Neural cell (in vitro differentiated cells): ENCODE results near the gene NOS1AP. TPM values are rescaled to one million over a fixed set of nuclear protein-coding genes. Genes with fewer than 3 reads are reported as not detected.

Source experiments
- H2AFZ ChIP-seq: fragments of 200-600, 300-800 bp; sonication (generic), shearing (Covaris generic); 2 replicates; pipeline ENCODE4 v1.6.0; 2014; ENCODE audit warnings: low read depth, mild to moderate bottlenecking, antibody characterized with exemption, low read length, moderate library complexity
- H3F3A ChIP-seq: fragments of 200-600 bp; shearing (Covaris generic); 2 replicates; pipeline ENCODE4 v1.6.1; 2016; ENCODE audit warnings: mild to moderate bottlenecking, moderate library complexity, mixed read lengths, antibody characterized with exemption, low read length; ENCODE audit not compliant: insufficient read depth, poor library complexity, severe bottlenecking
- H3K27ac ChIP-seq: fragments of 200-600, 300-800 bp; sonication (generic), shearing (Covaris generic); 2 replicates; pipeline ENCODE4 v1.5.1; 2014; ENCODE audit warnings: mild to moderate bottlenecking, low read length, moderate library complexity
- H3K27me3 ChIP-seq: fragments of 300-800, 200-600 bp; sonication (generic), shearing (Covaris generic); 2 replicates; pipeline ENCODE4 v1.6.0; 2014; ENCODE audit warnings: mild to moderate bottlenecking, low read depth, low read length, moderate library complexity; ENCODE audit not compliant: insufficient read depth
- H3K36me3 ChIP-seq: fragments of 300-800, 200-600 bp; sonication (generic), shearing (Covaris generic); 2 replicates; pipeline ENCODE4 v1.5.1; 2014; ENCODE audit warnings: mild to moderate bottlenecking, antibody characterized with exemption, low read length, moderate library complexity; ENCODE audit not compliant: insufficient read depth
- H3K4me2 ChIP-seq: fragments of 300-800, 200-600 bp; sonication (generic), shearing (Covaris generic); 2 replicates; pipeline ENCODE4 v1.6.0; 2014; ENCODE audit warnings: mild to moderate bottlenecking, low read length
- H3K4me3 ChIP-seq: fragments of 300-800, 200-600 bp; sonication (generic), shearing (Covaris generic); 2 replicates; pipeline ENCODE4 v1.5.1; 2014; ENCODE audit warnings: mild to moderate bottlenecking, low read length, moderate library complexity
- H3K79me2 ChIP-seq: fragments of 200-600 bp; shearing (Covaris generic); replicated peaks from 2 replicates; pipeline ENCODE4 v1.6.0; 2014; ENCODE audit warnings: mild to moderate bottlenecking, low read length, moderate library complexity; ENCODE audit not compliant: insufficient read depth
- H3K9ac ChIP-seq: fragments of 300-800, 200-600 bp; sonication (generic), shearing (Covaris generic); 2 replicates; pipeline ENCODE4 v1.6.1; 2016; ENCODE audit warnings: mild to moderate bottlenecking, low read length, mixed read lengths
- H3K9me2 ChIP-seq: fragments of 200-600 bp; shearing (Covaris generic); 2 replicates; pipeline ENCODE4 v1.6.1; 2016; ENCODE audit warnings: mild to moderate bottlenecking, low read length, mixed read lengths; ENCODE audit not compliant: insufficient read depth
- H3K9me3 ChIP-seq: fragments of 200-600, 300-800 bp; sonication (generic), shearing (Covaris generic); 2 replicates; pipeline ENCODE4 v1.6.1; 2016; ENCODE audit warnings: mild to moderate bottlenecking, mixed run types, low read length, moderate library complexity, mixed read lengths
- H4K20me1 ChIP-seq: fragments of 200-600 bp; shearing (Covaris generic); 2 replicates; pipeline ENCODE4 v1.6.1; 2016; ENCODE audit warnings: mild to moderate bottlenecking, mixed run types; ENCODE audit not compliant: insufficient read depth
- CTCF ChIP-seq: fragments of 450-650 bp; IDR thresholded peaks from 2 replicates; pipeline ENCODE4 v1.5.1; 2014; ENCODE audit warnings: antibody characterized with exemption, mild to moderate bottlenecking, moderate library complexity; ENCODE audit not compliant: poor library complexity, severe bottlenecking
- EP300 ChIP-seq: fragments of 450-650 bp; conservative IDR thresholded peaks from 2 replicates; pipeline ENCODE4 v1.6.1; 2014; ENCODE audit warnings: antibody characterized with exemption, mild to moderate bottlenecking, moderate library complexity; ENCODE audit not compliant: poor library complexity, severe bottlenecking
- EZH2 ChIP-seq: fragments of 200-600, 300-800 bp; shearing (Covaris generic), sonication (generic); IDR thresholded peaks from 2 replicates; pipeline ENCODE4 v1.6.1; 2014; ENCODE audit warnings: antibody characterized with exemption, low read length, borderline replicate concordance, mild to moderate bottlenecking; ENCODE audit not compliant: insufficient read depth, poor library complexity, severe bottlenecking
- MXI1 ChIP-seq: fragments of 450-650 bp; conservative IDR thresholded peaks from 2 replicates; pipeline ENCODE4 v1.6.1; 2014; ENCODE audit warnings: antibody characterized with exemption, mild to moderate bottlenecking; ENCODE audit not compliant: poor library complexity, severe bottlenecking
- POLR2AphosphoS5 ChIP-seq: IDR thresholded peaks from 2 replicates; pipeline ENCODE4 v1.6.1; 2012
- RAD21 ChIP-seq: fragments of 450-650 bp; conservative IDR thresholded peaks from 2 replicates; pipeline ENCODE4 v1.6.1; 2014; ENCODE audit warnings: antibody characterized with exemption, mild to moderate bottlenecking, moderate library complexity
- REST ChIP-seq: IDR thresholded peaks from 2 replicates; pipeline ENCODE4 v1.6.1; 2012; ENCODE audit warnings: borderline replicate concordance
- SMC3 ChIP-seq: fragments of 450-650 bp; conservative IDR thresholded peaks from 2 replicates; pipeline ENCODE4 v1.6.1; 2014; ENCODE audit warnings: antibody characterized with exemption, mild to moderate bottlenecking, moderate library complexity; ENCODE audit not compliant: poor library complexity
- TAF1 ChIP-seq: IDR thresholded peaks from 2 replicates; pipeline ENCODE4 v1.6.1; 2012; ENCODE audit warnings: low read depth
- polyA plus RNA-seq: library from polyadenylated mRNA; depleted of rRNA; stranded (reverse); fragments of >200 nt; gene quantifications from 2 replicates; pipeline ENCODE4 v1.2.3, GENCODE V29; 2014

Gene NOS1AP
- polyA plus RNA-seq, 1 donor from 2014 or later, result 5.3 TPM

- H3K79me2 ChIP-seq, result peaks cover 26% of the 10 kb centered on the region
- no peak overlapping the region for H3K27ac ChIP-seq
- TF ChIP-seq TAF1 (no peak), MXI1 (no peak), EZH2 (no peak), EP300 (no peak)
- H3K4me2 ChIP-seq, result no peak overlapping the region
- no peaks in the 10 kb centered on the region for H3K27me3 ChIP-seq
- H3K36me3 ChIP-seq, result no peaks in the 10 kb centered on the region
- no peaks in the 10 kb centered on the region for H4K20me1 ChIP-seq
- no peak overlapping the region for H3K4me3 ChIP-seq
- no peaks in the 10 kb centered on the region for H3F3A ChIP-seq
- no peaks in the 10 kb centered on the region for H3K9me3 ChIP-seq
- no peaks in the 10 kb centered on the region for H3K9me2 ChIP-seq
- H2AFZ ChIP-seq, result no peak overlapping the region
- no peak overlapping the region for H3K9ac ChIP-seq
Measured at GRCh38 chr1:162192306-162192678, 122.8 kb downstream of the NOS1AP start.

- H3K36me3 ChIP-seq, result no peaks in the 10 kb centered on the region
- H3K4me2 ChIP-seq, result no peak overlapping the region
- H3K27ac ChIP-seq, result no peak overlapping the region
- no peaks in the 10 kb centered on the region for H3K9me3 ChIP-seq
- H3K9ac ChIP-seq, result no peak overlapping the region
- H4K20me1 ChIP-seq, result no peaks in the 10 kb centered on the region
- TF ChIP-seq EP300, result no peak
- no peaks in the 10 kb centered on the region for H3F3A ChIP-seq
- no peak overlapping the region for H3K4me3 ChIP-seq
- H2AFZ ChIP-seq, result no peak overlapping the region
- H3K79me2 ChIP-seq, result peaks cover 28% of the 10 kb centered on the region
- no peaks in the 10 kb centered on the region for H3K27me3 ChIP-seq
- H3K9me2 ChIP-seq, result no peaks in the 10 kb centered on the region
Measured at GRCh38 chr1:162192763-162193162, 123.3 kb downstream of the NOS1AP start.

GRCh38 chr1:162193221-162193620 is 123.7 kb downstream of the NOS1AP start:
- H2AFZ ChIP-seq, result no peak overlapping the region
- H3F3A ChIP-seq, result no peaks in the 10 kb centered on the region
- H3K4me2 ChIP-seq, result no peak overlapping the region
- no peaks in the 10 kb centered on the region for H3K9me3 ChIP-seq
- no peak overlapping the region for H3K4me3 ChIP-seq
- H3K36me3 ChIP-seq, result no peaks in the 10 kb centered on the region
- H4K20me1 ChIP-seq, result no peaks in the 10 kb centered on the region
- TF ChIP-seq MXI1 (no peak), RAD21 (no peak), CTCF (no peak), REST (no peak), POLR2AphosphoS5 (no peak), TAF1 (no peak), EZH2 (no peak), SMC3 (no peak), EP300 (no peak)
- H3K79me2 ChIP-seq, result peaks cover 28% of the 10 kb centered on the region
- no peaks in the 10 kb centered on the region for H3K27me3 ChIP-seq
- no peak overlapping the region for H3K9ac ChIP-seq
- H3K9me2 ChIP-seq, result no peaks in the 10 kb centered on the region
- no peak overlapping the region for H3K27ac ChIP-seq
